Fibroblast of skin of back (primary cell): ENCODE data around the gene ULK2.

ENCODE experiments used
- DNase-seq: peaks from one replicate; pipeline ENCODE4 v3.0.0-alpha.2; 2013

ULK2 gene

GRCh38 chr17:19747159-19747719 lies 120.5 kb downstream of the ULK2 start:
- DNase-seq, result no peak

- no peak for DNase-seq
Measured at GRCh38 chr17:19746517-19746916, 121.2 kb downstream of the ULK2 start.

GRCh38 chr17:19744922-19745757 lies 122.6 kb downstream of the ULK2 start:
- peak; percentile 57 for DNase-seq

- DNase-seq, result no peak
Measured at GRCh38 chr17:19744492-19744891, 123.2 kb downstream of the ULK2 start.

GRCh38 chr17:19743101-19744100 lies 124.3 kb downstream of the ULK2 start:
- no peak for DNase-seq

- no peak for DNase-seq
Measured at GRCh38 chr17:19742495-19742894, 125.2 kb downstream of the ULK2 start.

GRCh38 chr17:19741832-19742457 lies 125.8 kb downstream of the ULK2 start:
- DNase-seq, result no peak

- no peak for DNase-seq
Measured at GRCh38 chr17:19740933-19741332, 126.8 kb downstream of the ULK2 start.

GRCh38 chr17:19739241-19740201 lies 128.2 kb downstream of the ULK2 start:
- no peak for DNase-seq

GRCh38 chr17:19738757-19739156 lies 129.0 kb downstream of the ULK2 start:
- DNase-seq, result no peak

- no peak for DNase-seq
Measured at GRCh38 chr17:19738073-19738449, 129.7 kb downstream of the ULK2 start.

- DNase-seq, result no peak
Measured at GRCh38 chr17:19737305-19738072, 130.2 kb downstream of the ULK2 start.

GRCh38 chr17:19736071-19736470 lies 131.7 kb downstream of the ULK2 start:
- DNase-seq, result no peak

- no peak for DNase-seq
Measured at GRCh38 chr17:19733953-19734526, 133.7 kb downstream of the ULK2 start.

GRCh38 chr17:19731626-19732025 lies 136.1 kb downstream of the ULK2 start:
- DNase-seq, result no peak

GRCh38 chr17:19730843-19731242 lies 136.9 kb downstream of the ULK2 start:
- no peak for DNase-seq

- DNase-seq, result no peak
Measured at GRCh38 chr17:19729900-19730299, 137.8 kb downstream of the ULK2 start.

GRCh38 chr17:19728084-19728495 lies 139.6 kb downstream of the ULK2 start:
- DNase-seq, result peak; percentile 50

- DNase-seq, result no peak
Measured at GRCh38 chr17:19727501-19728078, 140.1 kb downstream of the ULK2 start.
